ENCODE measurements around the gene SOCS1.

Gene SOCS1

GRCh38 chr16:11289202-11289601, 33.2 kb upstream of the SOCS1 start:
- no peak overlapping the region for H4K8ac ChIP-seq (ENCODE audit: low read depth, low read length)
- H2AFZ ChIP-seq (ENCODE audit: insufficient read depth, low read length, poor library complexity) = no peak overlapping the region
- H2AK5ac ChIP-seq (ENCODE audit: low read length) = no peak overlapping the region
- H3K4me1 ChIP-seq (ENCODE audit: control insufficient read depth in 1 of 2, insufficient read depth in 2 of 2, low read length in 2 of 2) = peaks cover 9 to 11% of the 10 kb centered on the region in 2 experiments
- no CpG with 5 or more reads among the region's 2 CpGs for WGBS (ENCODE audit: extremely low coverage, insufficient coverage, insufficient read length)
- H4K91ac ChIP-seq (ENCODE audit: low read depth, low read length) = no peak overlapping the region
- H3K14ac ChIP-seq (ENCODE audit: low read length) = no peak overlapping the region
- no peak overlapping the region for H3K23ac ChIP-seq (ENCODE audit: low read length)
- H3K18ac ChIP-seq (ENCODE audit: low read length) = no peak overlapping the region
- H3K4me3 ChIP-seq (ENCODE audit: low read depth, low read length) = no peak overlapping the region
- no peaks in the 10 kb centered on the region for H3K9me3 ChIP-seq (ENCODE audit: insufficient read depth, low read depth, low read length)
- H3K27me3 ChIP-seq (ENCODE audit: insufficient read depth, low read length) = no peaks in the 10 kb centered on the region
- H3K9ac ChIP-seq (ENCODE audit: low read length) = no peak overlapping the region
- H3K79me2 ChIP-seq (ENCODE audit: control insufficient read depth, insufficient read depth, low read length, poor library complexity) = no peaks in the 10 kb centered on the region
- H3K79me1 ChIP-seq (ENCODE audit: low read length) = peaks cover 2% of the 10 kb centered on the region
- no peak overlapping the region for H2BK5ac ChIP-seq (ENCODE audit: low read depth, low read length, poor library complexity)
- DNase-seq = no peak
- H3K4ac ChIP-seq (ENCODE audit: low read depth, low read length) = no peak overlapping the region
- H2BK120ac ChIP-seq (ENCODE audit: insufficient read depth, low read length, poor library complexity) = no peak overlapping the region
- H2BK12ac ChIP-seq (ENCODE audit: low read length) = no peak overlapping the region
- no peak overlapping the region for H3K27ac ChIP-seq (ENCODE audit: low read depth, low read length)
- no peak overlapping the region for H3K4me2 ChIP-seq (ENCODE audit: low read length)
- H3K36me3 ChIP-seq (ENCODE audit: control insufficient read depth in 1 of 2, insufficient read depth in 2 of 2, low read length in 2 of 2) = no peaks in the 10 kb centered on the region
- H4K12ac ChIP-seq (ENCODE audit: low read depth, low read length) = no peak overlapping the region

GRCh38 chr16:11285842-11286241, 29.8 kb upstream of the SOCS1 start:
- Histone ChIP-seq H3K79me1 (ENCODE audit: low read length) (no peaks in the 10 kb centered on the region), H3K18ac (ENCODE audit: low read length) (no peak overlapping the region), H2BK12ac (ENCODE audit: low read length) (no peak overlapping the region), H3K4me1 (ENCODE audit: control insufficient read depth in 1 of 2, insufficient read depth in 2 of 2, low read length in 2 of 2) (peaks cover 0 to 3% of the 10 kb centered on the region in 2 experiments), H3K36me3 (ENCODE audit: control insufficient read depth in 1 of 2, insufficient read depth in 2 of 2, low read length in 2 of 2) (no peaks in the 10 kb centered on the region), H3K27ac (ENCODE audit: low read depth, low read length) (no peak overlapping the region), H2AFZ (ENCODE audit: insufficient read depth, low read length, poor library complexity) (no peak overlapping the region), H2BK120ac (ENCODE audit: insufficient read depth, low read length, poor library complexity) (no peak overlapping the region), H3K4me2 (ENCODE audit: low read length) (no peak overlapping the region), H3K79me2 (ENCODE audit: control insufficient read depth, insufficient read depth, low read length, poor library complexity) (no peaks in the 10 kb centered on the region), H3K4me3 (ENCODE audit: low read depth, low read length) (no peak overlapping the region), H4K91ac (ENCODE audit: low read depth, low read length) (no peak overlapping the region), H2BK5ac (ENCODE audit: low read depth, low read length, poor library complexity) (no peak overlapping the region), H3K14ac (ENCODE audit: low read length) (no peak overlapping the region), H3K9ac (ENCODE audit: low read length) (no peak overlapping the region), H3K9me3 (ENCODE audit: insufficient read depth, low read depth, low read length) (no peaks in the 10 kb centered on the region), H3K4ac (ENCODE audit: low read depth, low read length) (no peak overlapping the region), H2AK5ac (ENCODE audit: low read length) (no peak overlapping the region), H4K8ac (ENCODE audit: low read depth, low read length) (no peak overlapping the region), H3K27me3 (ENCODE audit: insufficient read depth, low read length) (no peaks in the 10 kb centered on the region), H3K23ac (ENCODE audit: low read length) (no peak overlapping the region), H4K12ac (ENCODE audit: low read depth, low read length) (no peak overlapping the region)
- WGBS (ENCODE audit: extremely low coverage, insufficient coverage, insufficient read length) = no CpG with 5 or more reads among the region's 2 CpGs
- no peak for DNase-seq

GRCh38 chr16:11283820-11284248, 27.8 kb upstream of the SOCS1 start:
- H2AK5ac ChIP-seq (ENCODE audit: low read length) = no peak overlapping the region
- DNase-seq = no peak
- H3K4me1 ChIP-seq (ENCODE audit: control insufficient read depth in 1 of 2, insufficient read depth in 2 of 2, low read length in 2 of 2) = no peaks in the 10 kb centered on the region
- no peak overlapping the region for H4K91ac ChIP-seq (ENCODE audit: low read depth, low read length)
- H3K27me3 ChIP-seq (ENCODE audit: insufficient read depth, low read length) = no peaks in the 10 kb centered on the region
- no peaks in the 10 kb centered on the region for H3K79me2 ChIP-seq (ENCODE audit: control insufficient read depth, insufficient read depth, low read length, poor library complexity)
- H3K18ac ChIP-seq (ENCODE audit: low read length) = no peak overlapping the region
- no peak overlapping the region for H3K27ac ChIP-seq (ENCODE audit: low read depth, low read length)
- no peaks in the 10 kb centered on the region for H3K79me1 ChIP-seq (ENCODE audit: low read length)
- H2BK5ac ChIP-seq (ENCODE audit: low read depth, low read length, poor library complexity) = no peak overlapping the region
- no peak overlapping the region for H3K4me3 ChIP-seq (ENCODE audit: low read depth, low read length)
- H3K9ac ChIP-seq (ENCODE audit: low read length) = no peak overlapping the region
- H3K4ac ChIP-seq (ENCODE audit: low read depth, low read length) = no peak overlapping the region
- no peaks in the 10 kb centered on the region for H3K9me3 ChIP-seq (ENCODE audit: insufficient read depth, low read depth, low read length)
- no peak overlapping the region for H3K23ac ChIP-seq (ENCODE audit: low read length)
- H2BK120ac ChIP-seq (ENCODE audit: insufficient read depth, low read length, poor library complexity) = no peak overlapping the region
- no peak overlapping the region for H2BK12ac ChIP-seq (ENCODE audit: low read length)
- H3K36me3 ChIP-seq (ENCODE audit: control insufficient read depth in 1 of 2, insufficient read depth in 2 of 2, low read length in 2 of 2) = no peaks in the 10 kb centered on the region
- H3K4me2 ChIP-seq (ENCODE audit: low read length) = no peak overlapping the region
- no peak overlapping the region for H4K8ac ChIP-seq (ENCODE audit: low read depth, low read length)
- no peak overlapping the region for H2AFZ ChIP-seq (ENCODE audit: insufficient read depth, low read length, poor library complexity)
- WGBS (ENCODE audit: extremely low coverage, insufficient coverage, insufficient read length) = no CpG with 5 or more reads among the region's 4 CpGs
- no peak overlapping the region for H4K12ac ChIP-seq (ENCODE audit: low read depth, low read length)
- H3K14ac ChIP-seq (ENCODE audit: low read length) = no peak overlapping the region

- H3K4me1 ChIP-seq (ENCODE audit: control insufficient read depth in 1 of 2, insufficient read depth in 2 of 2, low read length in 2 of 2) = no peaks in the 10 kb centered on the region
- no peaks in the 10 kb centered on the region for H3K27me3 ChIP-seq (ENCODE audit: insufficient read depth, low read length)
- H4K91ac ChIP-seq (ENCODE audit: low read depth, low read length) = no peak within 1 kb of the TSS
- H2BK12ac ChIP-seq (ENCODE audit: low read length) = no peak within 1 kb of the TSS
- no peaks in the 10 kb centered on the region for H3K79me2 ChIP-seq (ENCODE audit: control insufficient read depth, insufficient read depth, low read length, poor library complexity)
- H3K4me2 ChIP-seq (ENCODE audit: low read length) = no peak within 1 kb of the TSS
- H3K14ac ChIP-seq (ENCODE audit: low read length) = no peak within 1 kb of the TSS
- H3K9ac ChIP-seq (ENCODE audit: low read length) = no peak within 1 kb of the TSS
- H4K8ac ChIP-seq (ENCODE audit: low read depth, low read length) = no peak within 1 kb of the TSS
- WGBS (ENCODE audit: extremely low coverage, insufficient coverage, insufficient read length) = no CpG with 5 or more reads among the region's 25 CpGs
- no peak within 1 kb of the TSS for H3K18ac ChIP-seq (ENCODE audit: low read length)
- no peak within 1 kb of the TSS for H2BK5ac ChIP-seq (ENCODE audit: low read depth, low read length, poor library complexity)
- no peak within 1 kb of the TSS for H3K23ac ChIP-seq (ENCODE audit: low read length)
- no peak within 1 kb of the TSS for H3K4me3 ChIP-seq (ENCODE audit: low read depth, low read length)
- H2AK5ac ChIP-seq (ENCODE audit: low read length) = no peak within 1 kb of the TSS
- DNase-seq = no peak
- H3K36me3 ChIP-seq (ENCODE audit: control insufficient read depth in 1 of 2, insufficient read depth in 2 of 2, low read length in 2 of 2) = no peaks in the 10 kb centered on the region
- no peaks in the 10 kb centered on the region for H3K9me3 ChIP-seq (ENCODE audit: insufficient read depth, low read depth, low read length)
- H4K12ac ChIP-seq (ENCODE audit: low read depth, low read length) = no peak within 1 kb of the TSS
- no peak within 1 kb of the TSS for H2BK120ac ChIP-seq (ENCODE audit: insufficient read depth, low read length, poor library complexity)
- no peak within 1 kb of the TSS for H3K27ac ChIP-seq (ENCODE audit: low read depth, low read length)
- H2AFZ ChIP-seq (ENCODE audit: insufficient read depth, low read length, poor library complexity) = no peak within 1 kb of the TSS
- no peak within 1 kb of the TSS for H3K4ac ChIP-seq (ENCODE audit: low read depth, low read length)
- no peaks in the 10 kb centered on the region for H3K79me1 ChIP-seq (ENCODE audit: low read length)
Observed at GRCh38 chr16:11280616-11281522, 24.9 kb upstream of the SOCS1 start, which contains the start of gene PRM1. Gene PRM1, minus strand, starts transcription at chr16:11281330. Its CDS starts 92 bp downstream, at chr16:11281238.
